RWPE2 (cell line): ENCODE measurements around the gene ZNF423.

Source experiments
- ATAC-seq: fragments of 200-7000 bp; cut with Tn5 transposase; 3 replicates; pipeline ENCODE4 v1.9.1; 2021; ENCODE audit warnings: low read depth
- DNase-seq: peaks from one replicate; pipeline ENCODE4 v3.0.0-alpha.2; 2020; ENCODE audit warnings: low spot score
- H3K27ac ChIP-seq: fragments of 450-650 bp; 2 replicates; pipeline ENCODE4 v1.5.1; 2017; ENCODE audit warnings: mild to moderate bottlenecking; ENCODE audit not compliant: poor library complexity, severe bottlenecking
- H3K27me3 ChIP-seq: fragments of 250-450 bp; sonication (Bioruptor Pico); 2 replicates; pipeline ENCODE4 v1.5.1; 2021; ENCODE audit warnings: mild to moderate bottlenecking, moderate library complexity; ENCODE audit not compliant: insufficient read depth, poor library complexity, severe bottlenecking
- H3K36me3 ChIP-seq: fragments of 250-450 bp; sonication (Bioruptor Pico); 2 replicates; pipeline ENCODE4 v1.5.1; 2020; ENCODE audit warnings: low read depth, mild to moderate bottlenecking, moderate library complexity
- H3K4me1 ChIP-seq: fragments of 250-450 bp; sonication (Bioruptor Pico); 2 replicates; pipeline ENCODE4 v1.5.1; 2021; ENCODE audit warnings: mild to moderate bottlenecking, moderate library complexity; ENCODE audit not compliant: insufficient read depth, poor library complexity, severe bottlenecking
- H3K4me3 ChIP-seq: fragments of 250-450 bp; sonication (Bioruptor Pico); 2 replicates; pipeline ENCODE4 v1.5.1; 2021; ENCODE audit warnings: mild to moderate bottlenecking, moderate library complexity; ENCODE audit not compliant: severe bottlenecking
- H3K9me3 ChIP-seq: fragments of 250-450 bp; sonication (Bioruptor Pico); 2 replicates; pipeline ENCODE4 v1.5.1; 2021; ENCODE audit warnings: mild to moderate bottlenecking, moderate library complexity; ENCODE audit not compliant: severe bottlenecking
- TF ChIP-seq, protein P1 (sequence below): fragments of 450-650 bp; IDR thresholded peaks from one replicate; pipeline ENCODE4 v1.5.1; 2017; ENCODE audit warnings: mild to moderate bottlenecking, moderate library complexity; ENCODE audit not compliant: poor library complexity, severe bottlenecking

The ZNF423 gene

DNA sequence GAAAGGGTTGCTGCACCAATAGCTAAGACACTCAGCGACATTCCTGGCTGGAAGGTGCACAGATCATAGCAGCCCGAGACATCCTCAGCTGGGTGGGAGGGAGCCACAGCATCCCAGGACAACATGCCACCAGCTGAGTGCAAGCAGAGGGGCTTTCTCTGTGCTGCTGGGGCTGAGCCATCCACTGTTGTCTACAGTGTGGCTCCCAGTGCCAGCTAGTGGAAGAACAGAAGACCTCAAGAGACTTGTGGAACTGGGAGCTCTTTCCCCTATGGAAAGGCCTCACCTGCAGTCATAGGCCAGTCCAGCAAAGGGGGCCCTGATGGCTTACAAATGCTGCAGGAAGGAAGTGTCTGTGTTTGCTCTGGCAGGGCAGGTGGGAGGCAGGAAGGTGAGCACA, 351.3 kb downstream of the ZNF423 start:
- DNase-seq = peak; percentile 15
- TF ChIP-seq, protein P1, sequence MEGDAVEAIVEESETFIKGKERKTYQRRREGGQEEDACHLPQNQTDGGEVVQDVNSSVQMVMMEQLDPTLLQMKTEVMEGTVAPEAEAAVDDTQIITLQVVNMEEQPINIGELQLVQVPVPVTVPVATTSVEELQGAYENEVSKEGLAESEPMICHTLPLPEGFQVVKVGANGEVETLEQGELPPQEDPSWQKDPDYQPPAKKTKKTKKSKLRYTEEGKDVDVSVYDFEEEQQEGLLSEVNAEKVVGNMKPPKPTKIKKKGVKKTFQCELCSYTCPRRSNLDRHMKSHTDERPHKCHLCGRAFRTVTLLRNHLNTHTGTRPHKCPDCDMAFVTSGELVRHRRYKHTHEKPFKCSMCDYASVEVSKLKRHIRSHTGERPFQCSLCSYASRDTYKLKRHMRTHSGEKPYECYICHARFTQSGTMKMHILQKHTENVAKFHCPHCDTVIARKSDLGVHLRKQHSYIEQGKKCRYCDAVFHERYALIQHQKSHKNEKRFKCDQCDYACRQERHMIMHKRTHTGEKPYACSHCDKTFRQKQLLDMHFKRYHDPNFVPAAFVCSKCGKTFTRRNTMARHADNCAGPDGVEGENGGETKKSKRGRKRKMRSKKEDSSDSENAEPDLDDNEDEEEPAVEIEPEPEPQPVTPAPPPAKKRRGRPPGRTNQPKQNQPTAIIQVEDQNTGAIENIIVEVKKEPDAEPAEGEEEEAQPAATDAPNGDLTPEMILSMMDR = no peak
- H3K4me3 ChIP-seq = no peak overlapping the region
- no peaks in the 10 kb centered on the region for H3K9me3 ChIP-seq
- no peaks in the 10 kb centered on the region for H3K4me1 ChIP-seq
- H3K27me3 ChIP-seq = peaks cover 3% of the 10 kb centered on the region
- no peak for ATAC-seq
- no peak overlapping the region for H3K27ac ChIP-seq
- no peaks in the 10 kb centered on the region for H3K36me3 ChIP-seq

DNA sequence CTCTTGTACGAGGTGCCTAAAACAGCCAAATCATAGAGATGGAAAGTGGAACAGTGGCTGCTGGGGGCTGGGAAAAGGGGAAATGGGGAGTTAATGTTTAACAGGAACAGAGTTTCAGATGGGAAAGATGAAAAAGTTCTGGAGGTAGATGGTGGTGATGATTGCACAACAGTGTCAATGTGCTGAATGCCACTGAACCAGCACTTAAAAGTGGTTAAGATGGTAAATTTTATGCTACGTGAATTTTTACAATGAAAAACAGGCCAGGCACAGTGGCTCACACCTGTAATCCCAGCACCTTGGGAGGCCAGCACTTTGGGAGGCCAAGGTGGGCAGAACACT, 351.9 kb downstream of the ZNF423 start:
- DNase-seq (no peak), ATAC-seq (no peak)
- Histone ChIP-seq H3K4me3 (no peak overlapping the region), H3K27ac (no peak overlapping the region), H3K4me1 (no peaks in the 10 kb centered on the region), H3K9me3 (no peaks in the 10 kb centered on the region), H3K27me3 (peaks cover 3% of the 10 kb centered on the region), H3K36me3 (no peaks in the 10 kb centered on the region)
- TF ChIP-seq, protein P1 = no peak

DNA sequence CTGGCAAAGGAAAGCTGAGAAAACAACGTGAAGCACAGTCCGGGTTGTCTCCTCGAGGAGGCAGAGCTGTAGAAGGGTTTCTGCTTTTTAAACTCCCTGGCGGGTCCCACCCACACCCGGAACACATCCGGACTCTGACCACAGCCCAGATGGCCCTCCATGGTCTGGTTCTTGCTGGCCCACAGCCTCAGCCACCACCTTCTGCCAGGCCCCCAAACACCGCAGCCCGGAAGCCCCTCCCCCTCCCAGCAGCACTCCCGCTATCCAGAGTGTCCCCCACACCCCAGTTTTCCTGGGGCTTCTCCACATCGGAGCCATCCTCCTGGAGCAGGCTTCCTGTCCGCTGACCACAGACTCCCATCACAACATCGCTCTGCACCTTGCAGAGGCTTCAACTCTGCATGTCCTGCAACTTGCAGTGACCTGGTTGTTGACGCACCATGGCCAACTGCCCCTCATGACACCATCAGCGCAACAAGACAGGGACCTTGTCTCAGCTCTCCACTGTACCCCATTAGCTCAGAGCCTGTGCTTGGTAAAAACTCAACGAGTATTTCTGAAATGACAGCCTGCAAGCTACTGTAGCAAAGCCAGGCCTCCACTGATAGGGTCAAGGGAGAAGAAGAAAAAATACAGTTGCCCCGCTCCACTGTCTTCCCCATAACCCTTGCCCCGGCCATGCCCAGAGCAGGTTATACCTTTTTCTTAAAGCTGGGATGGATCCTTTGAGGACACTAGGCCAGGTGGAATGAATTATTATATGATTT, 352.5 kb downstream of the ZNF423 start:
- no peak overlapping the region for H3K4me3 ChIP-seq
- H3K27me3 ChIP-seq = no peaks in the 10 kb centered on the region
- H3K36me3 ChIP-seq = no peaks in the 10 kb centered on the region
- no peaks in the 10 kb centered on the region for H3K9me3 ChIP-seq
- ATAC-seq (no peak), DNase-seq (peak; percentile 42)
- TF ChIP-seq, protein P1 = no peak
- H3K27ac ChIP-seq = no peak overlapping the region
- H3K4me1 ChIP-seq = no peaks in the 10 kb centered on the region

DNA sequence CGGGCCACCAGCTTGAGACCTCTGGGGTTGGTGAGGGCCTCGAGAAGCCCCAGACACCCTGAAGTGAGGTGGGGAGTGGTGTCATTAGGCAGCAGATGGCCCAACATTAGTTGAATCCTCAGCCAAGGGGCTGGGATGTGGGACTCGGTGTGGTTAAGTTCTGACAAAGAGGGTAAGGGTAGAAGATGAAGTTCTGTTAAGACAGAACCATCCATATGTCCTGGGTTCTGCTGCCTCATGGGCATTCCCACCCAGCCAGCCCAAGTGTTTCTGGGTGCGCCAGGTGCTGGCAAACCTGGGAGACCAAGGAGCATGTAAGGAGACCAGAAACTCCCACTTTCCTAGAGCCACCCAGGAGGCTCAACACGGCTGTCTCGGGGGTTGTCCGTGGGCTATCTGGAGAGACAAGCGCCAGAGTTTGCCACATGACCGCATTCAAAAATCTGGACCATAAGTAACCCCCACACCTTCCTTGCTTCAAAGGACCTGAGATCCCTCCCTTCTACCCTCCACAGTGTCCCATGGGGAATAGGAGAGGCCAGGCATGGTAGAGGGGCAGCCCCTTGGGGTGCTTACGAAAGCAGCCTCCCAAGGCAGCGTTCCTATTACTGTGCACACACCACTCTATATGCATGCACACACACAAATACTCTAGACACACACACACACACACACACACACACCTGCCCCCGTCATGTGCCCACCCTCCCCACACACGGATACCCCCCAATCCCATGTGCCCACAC, 353.6 kb downstream of the ZNF423 start:
- TF ChIP-seq, protein P1 = no peak
- H3K36me3 ChIP-seq = no peaks in the 10 kb centered on the region
- no peak overlapping the region for H3K27ac ChIP-seq
- ATAC-seq (no peak), DNase-seq (no peak)
- no peak overlapping the region for H3K4me3 ChIP-seq
- H3K27me3 ChIP-seq = no peaks in the 10 kb centered on the region
- H3K4me1 ChIP-seq = no peaks in the 10 kb centered on the region
- no peaks in the 10 kb centered on the region for H3K9me3 ChIP-seq
